Middle frontal gyrus (tissue), 1 donor: ENCODE measurements around the gene NPPC.
A peak's percentile ranks its signal among the peaks of the same experiment; 100 is the strongest.
"Not testable (repeated sequence)": the region's sequence is repeated elsewhere in the genome, so short reads cannot be mapped to it uniquely, and the experiment has no call there.

ENCODE experiments used
- DNase-seq: peaks from one replicate; pipeline ENCODE4 v3.0.0-alpha.2; 2015; ENCODE audit warnings: low spot score; ENCODE audit errors: extremely low spot score

The NPPC gene, protein sequence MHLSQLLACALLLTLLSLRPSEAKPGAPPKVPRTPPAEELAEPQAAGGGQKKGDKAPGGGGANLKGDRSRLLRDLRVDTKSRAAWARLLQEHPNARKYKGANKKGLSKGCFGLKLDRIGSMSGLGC

DNA sequence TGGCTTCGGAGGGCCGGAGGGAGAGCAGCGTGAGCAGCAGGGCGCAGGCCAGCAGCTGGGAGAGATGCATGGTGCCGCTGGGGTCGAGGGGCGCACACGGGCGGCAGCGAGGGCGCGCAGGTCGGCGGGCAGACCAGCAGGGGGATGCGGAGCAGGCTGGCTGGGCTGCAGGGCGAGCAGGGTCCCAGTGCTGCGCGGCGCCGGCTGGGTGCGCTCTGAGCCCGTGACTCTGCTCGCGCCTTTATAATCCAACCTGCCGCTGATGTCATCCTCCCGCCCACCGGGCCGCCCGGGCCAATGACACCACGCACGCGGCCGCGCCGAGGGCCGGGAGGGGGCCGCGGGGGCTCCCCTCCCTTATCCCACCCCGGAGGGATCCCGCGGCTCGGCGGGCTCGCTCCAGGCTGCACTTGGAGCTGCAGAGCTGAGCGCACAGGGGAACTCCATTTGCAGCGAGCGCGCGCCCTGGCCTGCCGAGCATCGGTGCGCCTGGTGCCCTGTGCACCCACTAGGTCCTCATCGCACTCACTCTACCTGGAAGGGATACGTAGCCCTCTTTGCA, at the start of gene NPPC:
NPPC (minus strand) TSS at position 217 of the 562 bp plus-strand sequence; CDS start at position 70, 147 bp downstream.
- DNase-seq, result peak; percentile 15

DNA sequence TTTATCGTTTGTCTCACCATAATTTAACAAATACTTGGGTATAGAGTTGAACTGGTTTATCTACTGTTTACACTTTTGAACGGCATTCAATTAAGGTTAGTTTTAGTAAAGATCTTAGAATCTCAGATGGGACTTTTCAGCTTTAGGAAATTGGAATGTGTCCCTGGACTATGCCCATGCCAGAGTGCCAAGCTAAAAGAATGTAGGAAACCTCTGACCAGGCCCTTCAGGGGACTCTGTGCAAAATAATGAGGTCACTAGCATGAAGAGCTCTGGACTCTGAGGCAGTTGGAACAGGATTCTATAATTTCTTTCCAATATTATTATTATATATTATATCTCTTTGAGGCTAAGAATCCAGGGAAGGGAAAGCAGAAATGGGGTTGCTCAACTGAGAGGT, 48.8 kb upstream of the NPPC start:
- no peak for DNase-seq

- no peak for DNase-seq
Observed at GRCh38 chr2:231970461-231970860, 44.3 kb upstream of the NPPC start.

DNA sequence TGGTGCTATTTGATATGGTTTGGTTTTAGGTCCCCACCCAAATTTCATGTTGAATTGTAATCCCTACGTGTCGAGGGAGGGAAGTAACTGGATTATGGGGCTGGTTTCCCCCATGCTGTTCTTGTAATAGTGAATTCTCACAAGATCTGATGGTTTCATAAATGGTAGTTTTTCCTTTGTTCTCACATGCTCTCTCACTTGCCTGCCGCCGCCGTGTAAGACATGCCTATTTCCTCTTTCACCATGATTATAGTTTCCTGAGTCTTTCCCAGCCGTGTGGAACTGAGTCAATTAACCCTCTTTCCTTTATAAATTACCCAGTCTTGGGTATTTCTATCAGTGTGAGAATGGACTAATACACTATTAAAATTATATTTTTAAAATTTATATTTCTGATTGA, 42.6 kb upstream of the NPPC start:
- DNase-seq, result no peak

DNA sequence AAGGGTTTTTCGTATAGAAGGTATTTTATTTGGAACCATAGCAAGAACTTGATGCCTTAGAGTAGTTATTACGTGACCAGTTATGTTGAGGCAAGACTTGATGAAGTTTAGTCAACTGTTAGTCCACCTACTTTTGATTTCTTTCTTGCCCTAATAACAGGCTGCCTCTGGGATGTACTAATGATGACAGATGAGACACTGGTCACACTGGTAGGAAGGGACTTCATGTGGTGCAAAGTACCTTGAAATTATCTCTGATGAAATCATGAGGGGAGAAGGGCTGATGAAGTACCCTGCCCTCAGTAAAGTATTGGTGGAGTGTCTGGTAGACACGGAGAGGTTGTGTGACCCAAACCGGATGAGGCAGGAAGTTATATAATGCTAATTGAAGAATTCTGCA, 40.7 kb upstream of the NPPC start:
- no peak for DNase-seq

- no peak for DNase-seq
Observed at GRCh38 chr2:231965102-231965501, 38.9 kb upstream of the NPPC start.

- DNase-seq, result peak; percentile 77
Observed at GRCh38 chr2:231961349-231962166, 35.4 kb upstream of the NPPC start, which contains the start of gene DIS3L2. TSS of gene DIS3L2 (plus strand) at chr2:231961713. CDS start at chr2:232014928, 53,215 bp downstream.

- DNase-seq, result no peak
Observed at GRCh38 chr2:231960810-231961348, 34.7 kb upstream of the NPPC start.

GRCh38 chr2:231957913-231958763, 31.9 kb upstream of the NPPC start:
- no peak for DNase-seq

- DNase-seq, result no peak
Observed at GRCh38 chr2:231955758-231956472, 29.7 kb upstream of the NPPC start.

GRCh38 chr2:231951452-231952035, 25.3 kb upstream of the NPPC start:
- no peak for DNase-seq

GRCh38 chr2:231947694-231948093, 21.5 kb upstream of the NPPC start:
- no peak for DNase-seq

DNA sequence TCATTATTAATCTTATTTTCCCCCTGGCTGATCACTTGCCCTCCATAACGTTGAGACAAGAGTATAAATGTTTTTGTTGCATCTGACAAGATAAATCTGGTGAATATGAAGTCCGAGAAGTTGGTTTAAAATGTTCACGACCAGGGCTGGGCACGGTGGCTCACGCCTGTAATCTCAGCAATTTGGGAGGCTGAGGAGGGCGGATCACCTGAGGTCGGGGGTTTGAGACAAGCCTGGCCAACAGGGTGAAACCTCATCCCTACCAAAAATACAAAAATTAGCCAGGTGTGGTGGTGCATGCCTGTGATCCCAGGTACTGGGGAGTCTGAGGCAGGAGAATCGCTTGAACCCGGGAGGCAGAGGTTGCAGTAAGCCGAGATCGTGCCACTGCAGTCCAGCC, 20.9 kb upstream of the NPPC start:
- not testable (repeated sequence) for DNase-seq

DNA sequence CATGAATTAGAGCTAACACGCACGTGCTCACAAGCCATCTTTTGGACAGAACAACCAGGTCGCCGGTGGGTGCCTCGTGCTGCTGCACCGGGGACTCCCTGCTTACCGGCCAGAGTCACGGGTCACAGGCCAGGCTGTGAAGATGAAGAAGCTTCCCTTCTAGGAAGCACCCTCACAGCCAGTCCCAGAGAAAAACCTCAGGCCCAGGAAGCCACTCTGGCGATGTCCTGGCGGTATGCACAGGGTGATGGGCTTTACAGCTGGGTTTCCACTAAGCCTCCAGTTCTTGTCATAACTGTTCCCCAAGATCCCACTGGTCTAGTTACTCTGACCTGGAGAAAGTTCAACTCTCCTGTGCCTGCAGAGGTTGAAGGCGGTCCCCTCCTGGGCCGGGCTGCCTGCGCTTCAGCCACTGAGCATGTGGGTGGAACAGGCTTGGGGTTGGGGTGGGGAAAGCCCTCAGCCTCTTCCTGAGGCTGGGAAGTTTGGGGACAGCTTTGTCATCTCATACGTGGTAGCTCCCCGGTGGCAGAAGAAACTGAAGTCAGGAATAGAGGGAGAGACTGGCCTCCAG, 20.1 kb upstream of the NPPC start:
- no peak for DNase-seq

DNA sequence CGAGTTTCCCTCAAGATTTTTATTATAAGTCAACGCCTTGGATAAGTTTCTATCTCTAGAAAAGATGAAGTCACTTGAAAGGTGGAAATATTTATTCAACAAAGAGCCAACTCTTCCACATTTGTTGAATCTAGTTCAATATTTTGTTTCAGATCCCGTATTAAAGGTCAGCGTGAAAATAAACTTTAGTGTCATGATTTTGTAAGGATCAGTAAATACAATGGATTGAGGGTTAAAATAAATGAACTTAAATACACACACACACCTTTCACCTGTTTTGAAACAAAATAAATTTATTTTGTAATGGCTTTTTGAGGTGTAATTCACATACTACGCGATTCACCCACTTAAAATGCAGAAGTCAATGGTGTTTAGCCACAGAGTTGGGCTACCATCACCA, 16.0 kb upstream of the NPPC start:
- DNase-seq, result no peak

DNA sequence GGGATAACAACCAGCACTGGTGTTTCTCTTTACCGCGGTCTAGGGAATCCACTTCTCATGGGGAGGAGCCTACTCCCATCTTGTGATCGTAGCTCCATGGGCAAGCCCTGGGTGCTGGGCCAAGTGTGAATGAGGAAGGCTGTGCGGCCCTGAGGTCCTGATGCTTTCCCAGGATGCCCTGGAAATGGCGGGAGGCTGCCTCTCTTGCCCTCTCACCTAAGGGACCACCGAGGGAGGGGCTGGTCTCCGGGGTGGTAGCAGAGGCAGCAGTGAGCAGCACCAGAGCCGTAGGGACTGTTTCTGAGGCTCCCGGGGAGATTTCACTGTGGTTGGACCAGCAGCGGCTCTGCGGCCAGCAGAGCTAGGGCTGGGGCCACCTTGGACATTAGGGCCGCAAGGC, 15.5 kb upstream of the NPPC start:
- DNase-seq, result no peak

DNA sequence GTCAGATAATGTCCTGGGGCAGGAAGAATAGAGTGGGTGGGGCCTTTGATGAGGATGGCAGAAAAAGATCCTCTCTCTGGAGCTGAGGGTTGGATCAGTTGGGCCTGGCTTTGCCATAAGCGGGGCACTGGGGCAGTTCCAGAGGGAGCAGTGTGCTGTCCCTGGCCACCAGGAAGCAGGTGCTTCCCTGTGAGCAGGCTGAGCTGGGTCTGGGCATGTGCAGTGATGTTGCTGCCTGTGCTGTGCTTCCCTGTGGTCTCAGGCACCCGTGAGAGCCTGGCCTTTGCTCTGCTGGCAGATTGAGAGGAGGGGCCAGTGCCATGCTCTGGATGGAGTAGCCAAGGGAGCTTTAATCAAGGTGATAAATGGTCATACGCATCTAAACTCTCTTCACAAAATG, 14.6 kb upstream of the NPPC start:
- DNase-seq, result no peak

GRCh38 chr2:231939022-231939421, 12.8 kb upstream of the NPPC start:
- no peak for DNase-seq

GRCh38 chr2:231937057-231937456, 10.9 kb upstream of the NPPC start:
- no peak for DNase-seq

DNA sequence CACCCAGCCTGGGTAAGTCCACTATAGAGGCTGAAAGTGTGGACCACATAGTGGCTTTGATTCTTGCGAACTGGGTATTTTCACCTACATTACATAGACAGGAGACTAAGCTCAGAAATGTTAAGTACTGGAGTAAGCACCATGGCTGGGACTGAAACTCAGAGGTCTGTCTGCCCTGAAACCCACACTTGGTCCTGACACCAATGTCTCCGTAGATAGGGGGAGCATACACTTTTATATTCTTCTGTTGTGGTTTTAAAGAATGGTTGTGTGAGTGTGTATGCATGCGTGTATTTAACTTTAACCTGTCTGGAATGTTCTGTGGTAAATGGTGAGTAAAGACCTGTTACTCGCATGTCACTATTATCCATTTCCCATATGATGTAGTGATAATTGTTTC, 10.3 kb upstream of the NPPC start:
- no peak for DNase-seq
